22Rv1 (cell line): Measurements from ENCODE around the gene GNG2.

Source experiments
- H3K27ac ChIP-seq: fragments of 450-650 bp; 2 replicates; pipeline ENCODE4 v1.5.1; 2017
- ZFX ChIP-seq: fragments of 450-650 bp; IDR thresholded peaks from 2 replicates; pipeline ENCODE4 v1.6.1; 2017; ENCODE audit warnings: antibody characterized with exemption, borderline replicate concordance
- TF ChIP-seq, protein P1 (sequence below): fragments of 450-650 bp; IDR thresholded peaks from 2 replicates; pipeline ENCODE4 v1.5.1; 2017; ENCODE audit warnings: mild to moderate bottlenecking

GNG2 gene

DNA sequence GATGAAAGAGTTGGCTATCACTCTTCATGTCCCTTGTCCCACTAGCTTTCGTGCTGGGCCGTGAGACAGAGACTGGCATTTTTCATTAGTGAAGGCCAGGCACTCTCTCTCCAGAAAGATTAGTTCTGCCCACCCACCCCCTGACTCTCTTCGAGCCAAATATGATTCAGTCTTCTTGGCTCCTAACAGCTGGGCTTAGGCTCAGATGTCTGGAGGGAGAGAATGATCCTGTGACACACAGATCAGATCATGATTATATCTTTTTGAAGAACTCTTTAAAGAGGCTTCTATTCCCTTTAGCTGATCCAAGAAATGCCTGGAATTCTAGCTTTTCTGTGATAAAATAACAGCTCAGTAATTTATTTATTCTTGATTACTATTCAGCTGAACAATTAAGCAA, 5.2 kb upstream of the GNG2 start:
- H3K27ac ChIP-seq: no peak overlapping the region
- TF ChIP-seq, protein P1, sequence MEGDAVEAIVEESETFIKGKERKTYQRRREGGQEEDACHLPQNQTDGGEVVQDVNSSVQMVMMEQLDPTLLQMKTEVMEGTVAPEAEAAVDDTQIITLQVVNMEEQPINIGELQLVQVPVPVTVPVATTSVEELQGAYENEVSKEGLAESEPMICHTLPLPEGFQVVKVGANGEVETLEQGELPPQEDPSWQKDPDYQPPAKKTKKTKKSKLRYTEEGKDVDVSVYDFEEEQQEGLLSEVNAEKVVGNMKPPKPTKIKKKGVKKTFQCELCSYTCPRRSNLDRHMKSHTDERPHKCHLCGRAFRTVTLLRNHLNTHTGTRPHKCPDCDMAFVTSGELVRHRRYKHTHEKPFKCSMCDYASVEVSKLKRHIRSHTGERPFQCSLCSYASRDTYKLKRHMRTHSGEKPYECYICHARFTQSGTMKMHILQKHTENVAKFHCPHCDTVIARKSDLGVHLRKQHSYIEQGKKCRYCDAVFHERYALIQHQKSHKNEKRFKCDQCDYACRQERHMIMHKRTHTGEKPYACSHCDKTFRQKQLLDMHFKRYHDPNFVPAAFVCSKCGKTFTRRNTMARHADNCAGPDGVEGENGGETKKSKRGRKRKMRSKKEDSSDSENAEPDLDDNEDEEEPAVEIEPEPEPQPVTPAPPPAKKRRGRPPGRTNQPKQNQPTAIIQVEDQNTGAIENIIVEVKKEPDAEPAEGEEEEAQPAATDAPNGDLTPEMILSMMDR: no peak
- TF ChIP-seq ZFX: no peak

DNA sequence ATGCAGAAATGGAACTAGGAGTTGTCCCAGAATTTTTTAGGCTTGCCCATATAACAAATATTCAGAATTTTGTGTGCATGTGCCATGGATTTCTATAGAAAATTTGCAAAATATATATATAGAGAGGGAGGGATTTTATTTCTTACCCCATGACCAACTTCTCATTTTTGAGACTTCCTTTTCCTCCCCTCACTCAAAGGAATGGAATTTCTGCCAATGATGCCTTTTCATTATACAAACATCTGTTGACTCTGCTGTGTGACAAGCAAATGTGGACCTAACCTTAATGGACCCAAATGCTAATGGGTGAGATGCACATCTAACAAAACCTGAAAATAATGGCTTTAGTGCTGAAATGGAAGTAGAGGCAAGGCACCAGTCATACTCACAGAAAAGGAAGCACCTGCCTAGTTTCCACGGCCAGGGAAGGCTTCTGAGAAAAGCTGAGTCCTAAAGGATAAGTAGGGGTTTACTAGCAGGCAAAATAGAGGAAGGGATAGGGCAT, 3.6 kb upstream of the GNG2 start:
- no peak overlapping the region for H3K27ac ChIP-seq
- no peak for TF ChIP-seq ZFX
- TF ChIP-seq, protein P1: no peak

DNA sequence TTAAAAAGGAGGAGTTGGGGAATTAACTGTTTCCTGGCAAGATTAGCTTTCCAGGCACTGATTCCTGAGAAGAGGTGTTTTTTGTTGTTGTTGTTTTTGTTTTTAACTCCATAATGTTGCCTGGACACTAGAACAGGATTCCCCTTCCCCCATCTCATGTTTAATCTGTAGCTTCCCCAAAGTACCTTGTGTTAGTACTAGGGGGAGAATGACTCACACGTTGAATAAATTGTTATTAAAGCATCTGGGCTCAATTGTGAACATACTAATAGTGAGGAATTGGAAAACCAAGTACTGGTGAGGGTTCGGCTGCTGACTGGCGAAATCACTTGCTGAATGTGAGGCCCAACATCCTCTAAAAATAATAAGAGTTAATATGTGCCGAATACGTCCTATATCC, 1.3 kb upstream of the GNG2 start:
- H3K27ac ChIP-seq: no peak overlapping the region
- TF ChIP-seq, protein P1: no peak
- no peak for TF ChIP-seq ZFX

DNA sequence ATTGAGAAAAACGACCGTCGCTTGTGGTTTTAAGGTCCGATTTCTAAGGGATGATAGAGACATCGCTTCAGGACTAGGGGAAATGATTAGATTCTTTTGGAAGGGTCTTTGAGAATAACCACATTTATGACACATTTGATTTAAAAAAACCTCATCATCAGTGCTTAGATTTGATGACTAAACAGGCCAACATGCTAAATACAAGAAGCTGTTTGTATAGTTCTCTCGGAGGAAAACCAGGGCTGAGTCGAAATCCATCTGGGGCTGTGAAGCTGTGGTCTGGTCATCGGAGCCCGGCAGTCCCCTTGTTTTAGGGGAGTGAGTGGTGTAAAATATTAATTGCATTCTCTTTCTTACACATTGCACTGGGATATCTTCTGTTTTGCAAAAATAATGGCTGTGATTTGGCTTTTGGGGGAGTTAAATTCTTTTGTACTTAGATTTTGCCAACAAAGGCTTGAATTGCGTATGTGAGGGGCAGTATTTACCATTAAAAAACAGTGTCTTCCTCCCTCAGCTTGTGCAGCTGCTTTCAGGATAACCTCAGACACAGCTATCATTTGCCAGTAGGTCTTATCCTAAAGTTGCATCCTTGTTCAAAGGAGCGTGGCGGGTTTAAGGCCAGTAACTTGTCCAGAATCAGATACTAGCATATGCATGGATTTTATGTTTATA, 550 bp downstream of the GNG2 start:
- TF ChIP-seq, protein P1: no peak
- no peak for TF ChIP-seq ZFX
- H3K27ac ChIP-seq: no peak overlapping the region

DNA sequence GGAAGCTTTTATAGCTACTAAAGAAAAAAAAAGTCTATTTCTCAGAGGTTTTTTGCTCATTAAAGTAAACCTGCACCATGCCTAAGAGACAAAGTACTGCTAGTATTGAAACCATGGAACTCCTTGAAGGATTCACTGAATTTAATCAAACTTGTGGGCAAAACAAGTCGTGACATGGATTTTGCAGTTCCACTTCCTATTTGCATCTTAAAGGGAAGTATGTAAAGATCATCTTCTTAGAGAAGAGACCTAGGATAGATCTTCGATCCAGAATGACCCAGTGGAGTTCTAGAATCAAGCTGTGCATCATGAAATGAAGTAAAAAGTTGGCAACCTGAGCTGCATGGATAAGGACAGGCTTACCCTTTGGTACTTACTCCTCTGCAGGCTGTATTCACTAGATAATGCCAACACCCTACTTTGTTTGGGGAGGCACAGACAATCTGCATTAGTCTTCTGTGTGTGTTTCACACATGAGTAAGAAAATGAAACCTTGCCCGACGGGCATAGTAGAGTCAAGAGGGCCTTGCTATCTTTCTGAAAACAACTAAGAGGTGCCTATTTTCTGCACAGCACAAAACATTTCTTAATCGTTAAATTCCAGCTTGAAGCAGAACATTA, 1.9 kb downstream of the GNG2 start:
- TF ChIP-seq, protein P1: no peak
- TF ChIP-seq ZFX: no peak
- no peak overlapping the region for H3K27ac ChIP-seq

DNA sequence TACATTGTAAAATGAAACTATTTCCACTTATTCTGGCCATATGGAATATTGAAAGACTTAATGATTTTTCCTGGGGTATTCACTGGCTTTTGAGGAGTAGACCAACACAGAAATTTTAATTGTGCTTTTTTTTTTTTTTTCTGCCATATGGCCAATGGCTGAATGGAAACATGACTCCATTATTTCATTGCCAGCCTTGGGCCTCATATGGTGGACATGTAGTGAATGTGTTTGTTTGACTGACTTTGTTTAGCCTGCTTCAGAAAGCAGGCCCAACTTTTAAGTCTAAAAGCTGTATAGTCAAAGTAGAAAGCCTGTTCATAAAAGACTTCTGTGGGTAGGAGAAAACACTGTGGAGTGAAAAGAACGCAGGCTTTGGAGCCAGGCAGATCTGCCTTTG, 2.4 kb downstream of the GNG2 start:
- H3K27ac ChIP-seq: no peak overlapping the region
- TF ChIP-seq ZFX: no peak
- TF ChIP-seq, protein P1: no peak
